K562 (cell line): ENCODE measurements around the gene ATE1. TPM values are rescaled to one million over a fixed set of nuclear protein-coding genes. Genes with fewer than 3 reads are reported as not detected.

Source experiments
- ATAC-seq: fragments of 200-7000 bp; cut with Tn5 transposase; 3 replicates; pipeline ENCODE4 v1.9.1; 2020; ENCODE audit warnings: moderate library complexity
- BruUV-seq: library from RNA; stranded (reverse); fragments of 400-500 nt; replicated peaks from 2 replicates; lab custom pipeline; 2021; lab: Mats Ljungman, UMichigan
- CTCF ChIA-PET: fragments of 300-600 bp; formaldehyde crosslinking; extraction: SDS; loops from one replicate; lab custom pipeline; 2021; ENCODE audit warnings: low intra/inter-chr PET ratio; lab: Yijun Ruan, JAX
- POLR2A ChIA-PET: fragments of 300-600, 350-650 bp; sonication (Branson Sonifier 250); formaldehyde crosslinking; extraction: SDS; loops from one replicate; lab custom pipeline; 2021; ENCODE audit warnings: antibody characterized with exemption, inconsistent platforms; lab: Yijun Ruan, JAX
- DNase-seq, 4 experiments: peaks; one replicate each; pipeline versions ENCODE4 v3.0.0 to v3.0.0-alpha.2; 2011 to 2018; ENCODE audit warnings: low spot score in 3 of 4, mixed read lengths in 3 of 4; ENCODE audit errors: extremely low read depth in 1 of 4
- FAIRE-seq: peaks from 2 replicates; lab custom pipeline; 2011; peaks lifted over from hg19 to GRCh38; lab: Jason Lieb, UNC
- H2AFZ ChIP-seq: 2 replicates; pipeline ENCODE4 v1.6.0; 2011; ENCODE audit warnings: low read depth, low read length, control low read depth, inconsistent platforms
- H3K27ac ChIP-seq: fragments of 200-600 bp; 3 replicates; pipeline ENCODE4 v1.8.0; 2011; ENCODE audit warnings: low read depth, mild to moderate bottlenecking, control low read depth, inconsistent platforms, low read length, moderate library complexity, mixed read lengths; ENCODE audit errors: extremely low read depth
- H3K27me3 ChIP-seq, 2 experiments: fragments of 300-600 bp in 1 of 2; 2 replicates in 1 of 2; 3 replicates in 1 of 2; pipeline versions ENCODE4 v1.6.0 to v1.8.0; 2011; ENCODE audit warnings: inconsistent platforms in 2 of 2, low read length in 2 of 2, mild to moderate bottlenecking in 1 of 2, mixed read lengths in 1 of 2, moderate library complexity in 1 of 2; ENCODE audit not compliant: control insufficient read depth in 2 of 2, insufficient read depth in 2 of 2
- H3K36me3 ChIP-seq: fragments of 300-600 bp; 3 replicates; pipeline ENCODE4 v1.8.0; 2011; ENCODE audit warnings: mild to moderate bottlenecking, low read length, inconsistent platforms; ENCODE audit not compliant: control insufficient read depth, insufficient read depth
- H3K4me1 ChIP-seq, 2 experiments: fragments of 200-600 bp in 1 of 2; replicated peaks in 1 of 2; 2 replicates in 1 of 2; 3 replicates in 1 of 2; pipeline versions ENCODE4 v1.5.1 to v1.8.0; 2011; ENCODE audit warnings: inconsistent platforms in 2 of 2, low read length in 2 of 2, mild to moderate bottlenecking in 1 of 2, mixed read lengths in 1 of 2, moderate library complexity in 1 of 2; ENCODE audit not compliant: control insufficient read depth in 2 of 2, insufficient read depth in 2 of 2
- H3K4me2 ChIP-seq: 2 replicates; pipeline ENCODE4 v1.6.1; 2011; ENCODE audit warnings: low read length, control low read depth, inconsistent platforms, mixed read lengths; ENCODE audit not compliant: insufficient read depth
- H3K4me3 ChIP-seq: fragments of 200-600 bp; sonication (generic), shearing (Covaris generic); 2 replicates; pipeline ENCODE4 v1.5.1; 2016; ENCODE audit warnings: control low read depth, inconsistent platforms
- H3K79me2 ChIP-seq: fragments of 200-600 bp; 3 replicates; pipeline ENCODE4 v1.8.0; 2011; ENCODE audit warnings: low read length, inconsistent platforms; ENCODE audit not compliant: control insufficient read depth, insufficient read depth
- H3K9ac ChIP-seq, 2 experiments: 2 replicates each; pipeline versions ENCODE4 v1.6.0 to v1.6.1; 2011; ENCODE audit warnings: low read depth in 2 of 2, low read length in 2 of 2, control low read depth in 1 of 2, inconsistent platforms in 1 of 2, mild to moderate bottlenecking in 1 of 2, mixed read lengths in 1 of 2; ENCODE audit not compliant: insufficient read depth in 1 of 2
- H3K9me1 ChIP-seq: one replicate; pipeline ENCODE4 v1.6.0; 2011; ENCODE audit warnings: inconsistent platforms, mild to moderate bottlenecking, low read length, moderate library complexity; ENCODE audit not compliant: control insufficient read depth, insufficient read depth
- H3K9me3 ChIP-seq: replicated peaks from 2 replicates; pipeline ENCODE4 v1.5.1; 2011; ENCODE audit warnings: low read depth, low read length, inconsistent platforms; ENCODE audit not compliant: control insufficient read depth, insufficient read depth
- H4K20me1 ChIP-seq: replicated peaks from 2 replicates; pipeline ENCODE4 v1.6.1; 2011; ENCODE audit warnings: low read length, inconsistent platforms, mixed read lengths; ENCODE audit not compliant: control insufficient read depth, insufficient read depth
- GATAD2A ChIP-seq: fragments of 450-650 bp; IDR thresholded peaks from 2 replicates; pipeline ENCODE4 v1.6.1; 2017
- MAX ChIP-seq: sonication (generic); formaldehyde crosslinking; IDR thresholded peaks from 2 replicates; pipeline ENCODE4 v1.9.0; 2022; ENCODE audit warnings: mild to moderate bottlenecking, missing genetic modification reagents
- RAD21 ChIP-seq, 2 experiments: fragments of 250-450 bp in 1 of 2; fragments of 450-650 bp in 1 of 2; sonication (Bioruptor Pico) in 1 of 2; formaldehyde crosslinking in 1 of 2; IDR thresholded peaks in 1 of 2; conservative IDR thresholded peaks in 1 of 2; 2 replicates each; pipeline versions ENCODE4 v1.4.0 to v1.8.0; 2020 to 2022; ENCODE audit warnings: mild to moderate bottlenecking in 2 of 2, moderate library complexity in 1 of 2
- SMC3 ChIP-seq: conservative IDR thresholded peaks from 2 replicates; pipeline ENCODE4 v1.6.1; 2011; ENCODE audit warnings: low read depth, low read length, improper control_type of control experiment; ENCODE audit not compliant: insufficient read depth
- STAG1 ChIP-seq: sonication (generic); formaldehyde crosslinking; IDR thresholded peaks from 2 replicates; pipeline ENCODE4 v1.5.0; 2020; ENCODE audit warnings: missing genetic modification reagents, borderline replicate concordance
- WGBS: fragments of 100-300 bp; shearing (Covaris generic); methylation state at CpG from one replicate; pipeline ENCODE4 v1.1.6; 2016; ENCODE audit warnings: low coverage, mixed read lengths; ENCODE audit not compliant: insufficient coverage; ENCODE audit errors: missing lambda C conversion rate; 5-methylcytosine and 5-hydroxymethylcytosine counted together
- in situ Hi-C: fragments of 300-500 bp; cut with MboI; formaldehyde crosslinking; loops from 4 replicates; pipeline ENCODE4 v1.15.0; 2018; ENCODE audit warnings: inconsistent platforms, mixed read lengths
- intact Hi-C: fragments of 100-400 bp; cut with micrococcal nuclease; formaldehyde crosslinking; loops from 2 replicates; pipeline ENCODE4 v1.14.2; 2022
- polyA plus RNA-seq, 8 experiments: library from polyadenylated mRNA; depleted of rRNA in 4 of 8; stranded (reverse) in 5 of 8; unstranded in 3 of 8; fragments of >200 nt; fragmentation: Nextera tagmentation in 2 of 8; fragmentation: Illumina TruSeq in 1 of 8; extraction: Ambion mirVana in 2 of 8; extraction: Trizol in 1 of 8; gene quantifications; 2 replicates each; pipeline versions ENCODE4 v1.2.1 to v1.2.3, GENCODE V29; 2011 to 2014; ENCODE audit warnings: inconsistent platforms in 1 of 8, missing spikeins in 1 of 8
- total RNA-seq, 7 experiments: library from RNA; depleted of rRNA in 6 of 7; stranded (reverse); fragments of >200 nt in 6 of 7; fragmentation: Illumina TruSeq in 2 of 7; extraction: Trizol in 2 of 7; gene quantifications; 2 replicates each; pipeline versions ENCODE4 v1.2.1 to v1.2.3, GENCODE V29; 2011 to 2021; ENCODE audit warnings: low replicate concordance in 1 of 7
- TF ChIP-seq, protein P1 (sequence below), 2 experiments: fragments of 450-650 bp; formaldehyde crosslinking in 1 of 2; IDR thresholded peaks; 2 replicates each; pipeline versions ENCODE4 v1.4.0 to v1.6.1; 2014 to 2020; ENCODE audit warnings: mild to moderate bottlenecking in 2 of 2, borderline replicate concordance in 1 of 2, low read depth in 1 of 2
- TF ChIP-seq, protein P2 (sequence below), 3 experiments: IDR thresholded peaks in 2 of 3; conservative IDR thresholded peaks in 1 of 3; 2 replicates each; pipeline ENCODE4 v1.5.1; 2011 to 2012; ENCODE audit warnings: low read length in 3 of 3, mild to moderate bottlenecking in 3 of 3, control low read depth in 2 of 3, improper control_type of control experiment in 1 of 3, inconsistent platforms in 1 of 3, low read depth in 1 of 3, mixed read lengths in 1 of 3, moderate library complexity in 1 of 3; ENCODE audit not compliant: insufficient read depth in 2 of 3

Gene ATE1
- total and polyA plus RNA-seq, 9 of the 15 experiments (the other 6 are each of a cell fraction or from before 2014, with no cell fraction given), result 3.0 to 14.2 (median 8.8) TPM

- POLR2A ChIA-PET, result interaction anchor here (1.0 kb wide), 1 partner anchor 10 kb away, joined by 3 read pairs; no protein-coding TSS in a partner anchor
- intact Hi-C loops (loop anchor here (1.0 to 10.0 kb wide), 3 partner anchors 63 to 944 kb away; no protein-coding TSS in a partner anchor), in situ Hi-C loops (no loop called here)
- Histone ChIP-seq H3K9me3 (no peaks in the 10 kb centered on the region), H2AFZ (no peak overlapping the region), H3K27ac (no peak overlapping the region), H3K4me3 (no peak overlapping the region), H3K9ac (no peak overlapping the region), H3K27me3 (no peaks in the 10 kb centered on the region), H3K4me1 (no peaks in the 10 kb centered on the region), H3K9me1 (no peaks in the 10 kb centered on the region), H3K79me2 (no peaks in the 10 kb centered on the region), H4K20me1 (no peaks in the 10 kb centered on the region), H3K4me2 (no peak overlapping the region), H3K36me3 (no peaks in the 10 kb centered on the region)
- WGBS, result 11% methylated on average over 6 of the region's 7 CpGs
- TF ChIP-seq RAD21 (CRISPR knock-in tag; conservative IDR thresholded peaks at IDR 0.05 in 1 of 2, IDR thresholded peaks at IDR 0.05 in 1 of 2) (peak; percentile 60 to 76), STAG1 (CRISPR knock-in tag) (peak; percentile 17; the same call in 1 of the 2 replicates), MAX (no peak), GATAD2A (no peak), SMC3 (peak; percentile 50)
- TF ChIP-seq, protein P1, sequence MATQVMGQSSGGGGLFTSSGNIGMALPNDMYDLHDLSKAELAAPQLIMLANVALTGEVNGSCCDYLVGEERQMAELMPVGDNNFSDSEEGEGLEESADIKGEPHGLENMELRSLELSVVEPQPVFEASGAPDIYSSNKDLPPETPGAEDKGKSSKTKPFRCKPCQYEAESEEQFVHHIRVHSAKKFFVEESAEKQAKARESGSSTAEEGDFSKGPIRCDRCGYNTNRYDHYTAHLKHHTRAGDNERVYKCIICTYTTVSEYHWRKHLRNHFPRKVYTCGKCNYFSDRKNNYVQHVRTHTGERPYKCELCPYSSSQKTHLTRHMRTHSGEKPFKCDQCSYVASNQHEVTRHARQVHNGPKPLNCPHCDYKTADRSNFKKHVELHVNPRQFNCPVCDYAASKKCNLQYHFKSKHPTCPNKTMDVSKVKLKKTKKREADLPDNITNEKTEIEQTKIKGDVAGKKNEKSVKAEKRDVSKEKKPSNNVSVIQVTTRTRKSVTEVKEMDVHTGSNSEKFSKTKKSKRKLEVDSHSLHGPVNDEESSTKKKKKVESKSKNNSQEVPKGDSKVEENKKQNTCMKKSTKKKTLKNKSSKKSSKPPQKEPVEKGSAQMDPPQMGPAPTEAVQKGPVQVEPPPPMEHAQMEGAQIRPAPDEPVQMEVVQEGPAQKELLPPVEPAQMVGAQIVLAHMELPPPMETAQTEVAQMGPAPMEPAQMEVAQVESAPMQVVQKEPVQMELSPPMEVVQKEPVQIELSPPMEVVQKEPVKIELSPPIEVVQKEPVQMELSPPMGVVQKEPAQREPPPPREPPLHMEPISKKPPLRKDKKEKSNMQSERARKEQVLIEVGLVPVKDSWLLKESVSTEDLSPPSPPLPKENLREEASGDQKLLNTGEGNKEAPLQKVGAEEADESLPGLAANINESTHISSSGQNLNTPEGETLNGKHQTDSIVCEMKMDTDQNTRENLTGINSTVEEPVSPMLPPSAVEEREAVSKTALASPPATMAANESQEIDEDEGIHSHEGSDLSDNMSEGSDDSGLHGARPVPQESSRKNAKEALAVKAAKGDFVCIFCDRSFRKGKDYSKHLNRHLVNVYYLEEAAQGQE (IDR thresholded peaks at IDR 0.05; ENCODE audit: borderline replicate concordance), result peak; percentile 72
- TF ChIP-seq, protein P1 (CRISPR knock-in tag; IDR thresholded peaks at IDR 0.05; ENCODE audit: low read depth), result no peak
- TF ChIP-seq, protein P2, sequence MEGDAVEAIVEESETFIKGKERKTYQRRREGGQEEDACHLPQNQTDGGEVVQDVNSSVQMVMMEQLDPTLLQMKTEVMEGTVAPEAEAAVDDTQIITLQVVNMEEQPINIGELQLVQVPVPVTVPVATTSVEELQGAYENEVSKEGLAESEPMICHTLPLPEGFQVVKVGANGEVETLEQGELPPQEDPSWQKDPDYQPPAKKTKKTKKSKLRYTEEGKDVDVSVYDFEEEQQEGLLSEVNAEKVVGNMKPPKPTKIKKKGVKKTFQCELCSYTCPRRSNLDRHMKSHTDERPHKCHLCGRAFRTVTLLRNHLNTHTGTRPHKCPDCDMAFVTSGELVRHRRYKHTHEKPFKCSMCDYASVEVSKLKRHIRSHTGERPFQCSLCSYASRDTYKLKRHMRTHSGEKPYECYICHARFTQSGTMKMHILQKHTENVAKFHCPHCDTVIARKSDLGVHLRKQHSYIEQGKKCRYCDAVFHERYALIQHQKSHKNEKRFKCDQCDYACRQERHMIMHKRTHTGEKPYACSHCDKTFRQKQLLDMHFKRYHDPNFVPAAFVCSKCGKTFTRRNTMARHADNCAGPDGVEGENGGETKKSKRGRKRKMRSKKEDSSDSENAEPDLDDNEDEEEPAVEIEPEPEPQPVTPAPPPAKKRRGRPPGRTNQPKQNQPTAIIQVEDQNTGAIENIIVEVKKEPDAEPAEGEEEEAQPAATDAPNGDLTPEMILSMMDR (IDR thresholded peaks at IDR 0.05 in 2 of 3, conservative IDR thresholded peaks at IDR 0.05 in 1 of 3; ENCODE audit: insufficient read depth in 2 of 3, low read depth in 1 of 3, low read length in 3 of 3), result peak; percentile 69 to 81 (median 70)
- DNase-seq (peak; percentile 39 to 65 (median 48)), ATAC-seq (peak; percentile 96), FAIRE-seq (peak; percentile 86)
- CTCF ChIA-PET, result interaction anchor here (0.6 to 1.1 kb wide), 2 partner anchors 38 to 62 kb away, joined by 3 to 4 read pairs; no protein-coding TSS in a partner anchor
- BruUV-seq, result no TSS peak
Measured at GRCh38 chr10:121886997-121887622, 40.7 kb downstream of the ATE1 start.
